IMR-90 (cell line): ENCODE data around the gene POLR2L. TPM values are rescaled to one million over a fixed set of nuclear protein-coding genes. Genes with fewer than 3 reads are reported as not detected.

Source experiments
- ATAC-seq: fragments of 200-7000 bp; cut with Tn5 transposase; 2 replicates; pipeline ENCODE4 v1.9.1; 2020; ENCODE audit warnings: low read depth, mild to moderate bottlenecking, moderate library complexity
- BruUV-seq: library from RNA; stranded (reverse); fragments of 400-500 nt; replicated peaks from 2 replicates; lab custom pipeline; 2021; lab: Mats Ljungman, UMichigan
- CTCF ChIA-PET: fragments of 300-600 bp; formaldehyde crosslinking; extraction: SDS; loops from one replicate; lab custom pipeline; 2021; ENCODE audit warnings: antibody characterized with exemption; lab: Yijun Ruan, JAX
- POLR2A ChIA-PET: fragments of 300-600 bp; sonication (Branson Sonifier 250); formaldehyde crosslinking; loops from one replicate; lab custom pipeline; 2022; ENCODE audit warnings: antibody characterized with exemption; ENCODE audit not compliant: unreplicated experiment; lab: Charles Lee
- DNase-seq: peaks from one replicate; pipeline ENCODE4 v3.0.0; 2013
- H2AFZ ChIP-seq: replicated peaks from 2 replicates; pipeline ENCODE3; 2013; ENCODE audit warnings: low read length, mild to moderate bottlenecking; ENCODE audit not compliant: poor library complexity
- H2AK5ac ChIP-seq: 2 replicates; pipeline ENCODE4 v1.6.1; 2013; ENCODE audit warnings: low read depth, low read length, inconsistent platforms
- H2AK9ac ChIP-seq: replicated peaks from 2 replicates; pipeline ENCODE3; 2013; ENCODE audit warnings: mild to moderate bottlenecking, low read depth, low read length, moderate library complexity; ENCODE audit not compliant: poor library complexity
- H2BK120ac ChIP-seq: 2 replicates; pipeline ENCODE4 v1.6.1; 2013; ENCODE audit warnings: low read depth, low read length, inconsistent platforms
- H2BK15ac ChIP-seq: 3 replicates; pipeline ENCODE4 v1.6.1; 2013; ENCODE audit warnings: low read depth, low read length, inconsistent platforms
- H2BK20ac ChIP-seq: 2 replicates; pipeline ENCODE4 v1.6.1; 2013; ENCODE audit warnings: low read depth, mild to moderate bottlenecking, inconsistent platforms, low read length, moderate library complexity
- H2BK5ac ChIP-seq: 2 replicates; pipeline ENCODE4 v1.6.1; 2013; ENCODE audit warnings: mild to moderate bottlenecking, low read depth, low read length, inconsistent platforms; ENCODE audit not compliant: poor library complexity, severe bottlenecking
- H3K14ac ChIP-seq: replicated peaks from 2 replicates; pipeline ENCODE4 v1.6.1; 2013; ENCODE audit warnings: low read depth, low read length, inconsistent platforms
- H3K18ac ChIP-seq: 2 replicates; pipeline ENCODE4 v1.6.1; 2013; ENCODE audit warnings: low read depth, low read length, control low read depth
- H3K23ac ChIP-seq: 2 replicates; pipeline ENCODE4 v1.6.1; 2013; ENCODE audit warnings: low read depth, low read length, inconsistent platforms
- H3K27ac ChIP-seq: 2 replicates; pipeline ENCODE4 v1.5.1; 2013; ENCODE audit warnings: mild to moderate bottlenecking, control low read depth, low read length; ENCODE audit not compliant: insufficient read depth
- H3K27me3 ChIP-seq: 2 replicates; pipeline ENCODE4 v1.6.1; 2013; ENCODE audit warnings: low read length; ENCODE audit not compliant: control insufficient read depth, insufficient read depth
- H3K36me3 ChIP-seq: 2 replicates; pipeline ENCODE4 v1.6.1; 2013; ENCODE audit warnings: low read length, mixed read lengths; ENCODE audit not compliant: control insufficient read depth, insufficient read depth
- H3K4ac ChIP-seq: 2 replicates; pipeline ENCODE4 v1.6.1; 2013; ENCODE audit warnings: low read depth, low read length, inconsistent platforms
- H3K4me1 ChIP-seq: 2 replicates; pipeline ENCODE4 v1.6.1; 2013; ENCODE audit warnings: low read length, mixed read lengths; ENCODE audit not compliant: control insufficient read depth, insufficient read depth
- H3K4me2 ChIP-seq: 2 replicates; pipeline ENCODE4 v1.6.1; 2013; ENCODE audit warnings: low read depth, mild to moderate bottlenecking, control low read depth, low read length, moderate library complexity
- H3K4me3 ChIP-seq: 2 replicates; pipeline ENCODE4 v1.5.1; 2013; ENCODE audit warnings: low read depth, mild to moderate bottlenecking, control low read depth, low read length, moderate library complexity; ENCODE audit not compliant: insufficient read depth
- H3K56ac ChIP-seq: 2 replicates; pipeline ENCODE4 v1.6.1; 2013; ENCODE audit warnings: low read length, inconsistent platforms; ENCODE audit not compliant: insufficient read depth; ENCODE audit errors: extremely low read depth
- H3K79me1 ChIP-seq, 2 experiments: 2 replicates each; pipeline ENCODE4 v1.6.1; 2013; ENCODE audit warnings: low read length in 2 of 2, inconsistent platforms in 1 of 2, low read depth in 1 of 2
- H3K9ac ChIP-seq: 2 replicates; pipeline ENCODE4 v1.6.1; 2013; ENCODE audit warnings: low read depth, low read length, control low read depth
- H3K9me1 ChIP-seq: 2 replicates; pipeline ENCODE4 v1.6.1; 2013; ENCODE audit warnings: low read length, inconsistent platforms; ENCODE audit not compliant: insufficient read depth
- H3K9me3 ChIP-seq: 2 replicates; pipeline ENCODE4 v1.6.1; 2013; ENCODE audit warnings: low read length; ENCODE audit not compliant: control insufficient read depth, insufficient read depth
- H4K20me1 ChIP-seq: 2 replicates; pipeline ENCODE4 v1.6.1; 2013; ENCODE audit warnings: low read length, inconsistent platforms; ENCODE audit not compliant: insufficient read depth
- H4K5ac ChIP-seq: 2 replicates; pipeline ENCODE4 v1.6.1; 2013; ENCODE audit warnings: mild to moderate bottlenecking, low read depth, low read length, control low read depth
- H4K8ac ChIP-seq, 2 experiments: 2 replicates each; pipeline ENCODE4 v1.6.1; 2013; ENCODE audit warnings: low read depth in 2 of 2, low read length in 2 of 2, control low read depth in 1 of 2, inconsistent platforms in 1 of 2
- H4K91ac ChIP-seq: 2 replicates; pipeline ENCODE4 v1.6.1; 2013; ENCODE audit warnings: low read depth, low read length, inconsistent platforms; ENCODE audit not compliant: insufficient read depth
- CHD1 ChIP-seq: IDR thresholded peaks from 2 replicates; pipeline ENCODE4 v1.6.1; 2012; ENCODE audit warnings: low read depth, low read length, improper control_type of control experiment
- CTCF ChIP-seq: conservative IDR thresholded peaks from 2 replicates; pipeline ENCODE4 v1.5.1; 2012; ENCODE audit warnings: mild to moderate bottlenecking, low read depth, low read length, improper control_type of control experiment
- MAZ ChIP-seq: IDR thresholded peaks from 2 replicates; pipeline ENCODE4 v1.6.1; 2012; ENCODE audit warnings: low read depth, mild to moderate bottlenecking, low read length, improper control_type of control experiment, moderate library complexity, borderline replicate concordance
- NFE2L2 ChIP-seq: fragments of 150-350 bp; IDR thresholded peaks from 2 replicates; pipeline ENCODE4 v1.6.1; 2016; ENCODE audit warnings: low read depth, mild to moderate bottlenecking, low read length
- RCOR1 ChIP-seq: IDR thresholded peaks from 2 replicates; pipeline ENCODE4 v1.6.1; 2012; ENCODE audit warnings: mild to moderate bottlenecking, low read length, improper control_type of control experiment; ENCODE audit not compliant: insufficient replicate concordance
- SMC3 ChIP-seq: fragments of 150-350 bp; IDR thresholded peaks from 2 replicates; pipeline ENCODE4 v1.6.1; 2016; ENCODE audit warnings: low read depth, mild to moderate bottlenecking, antibody characterized with exemption, low read length, moderate library complexity
- USF2 ChIP-seq: fragments of 150-350 bp; IDR thresholded peaks from 2 replicates; pipeline ENCODE4 v1.6.1; 2017; ENCODE audit warnings: mild to moderate bottlenecking, antibody characterized with exemption, low read length, low read depth
- WGBS, 2 experiments: methylation state at CpG; one replicate each; pipeline versions ENCODE4 v1.1.5 to v1.1.7; 2013; ENCODE audit warnings: missing lambda C conversion rate in 2 of 2; ENCODE audit not compliant: insufficient read length in 1 of 2; ENCODE audit errors: extremely low coverage in 2 of 2; 5-methylcytosine and 5-hydroxymethylcytosine counted together
- dilution Hi-C: fragments of 300-500 bp; cut with HindIII; formaldehyde crosslinking; loops from one replicate; pipeline ENCODE4 v1.14.3; 2018; ENCODE audit warnings: low sequenced_read_pairs; ENCODE audit not compliant: unreplicated experiment
- in situ Hi-C: fragments of 300-500 bp; cut with MboI; formaldehyde crosslinking; loops from 3 replicates; pipeline ENCODE4 v1.14.3; 2019; ENCODE audit warnings: low sequenced_read_pairs, inconsistent platforms, mixed read lengths
- intact Hi-C: fragments of 100-400 bp; cut with micrococcal nuclease; formaldehyde crosslinking; loops from 2 replicates; pipeline ENCODE4 v1.10.0; 2022
- polyA plus RNA-seq, 3 experiments: library from polyadenylated mRNA; depleted of rRNA; stranded (reverse); fragments of >200 nt; gene quantifications; 2 replicates each; pipeline ENCODE4 v1.2.3, GENCODE V29; 2012; ENCODE audit warnings: low replicate concordance in 1 of 3
- total RNA-seq: library from RNA; depleted of rRNA; stranded (reverse); fragments of >200 nt; gene quantifications from 2 replicates; pipeline ENCODE4 v1.2.3, GENCODE V29; 2012

The POLR2L gene
- total and polyA plus RNA-seq, 2 of the 4 experiments (the other 2 are of a cell fraction) = 44.4 to 416 TPM

GRCh38 chr11:792535-792821 is 49.9 kb downstream of the POLR2L start:
- CTCF ChIA-PET = no interaction called here
- Histone ChIP-seq H3K79me1 (peaks cover 0 to 27% of the 10 kb centered on the region in 2 experiments; a peak in 3 of 4 replicates), H4K91ac (no peak overlapping the region), H3K36me3 (peaks cover 23% of the 10 kb centered on the region; the same call in 1 of the 2 replicates), H3K23ac (no peak overlapping the region), H2AK9ac (no peak overlapping the region), H3K9ac (no peak overlapping the region), H3K4me1 (peaks cover 14% of the 10 kb centered on the region), H4K8ac (no peak overlapping the region), H3K9me3 (no peaks in the 10 kb centered on the region), H2BK20ac (no peak overlapping the region), H2BK120ac (no peak overlapping the region), H2BK5ac (no peak overlapping the region), H2AFZ (no peak overlapping the region), H3K56ac (no peak overlapping the region), H3K27ac (no peak overlapping the region), H3K4me2 (no peak overlapping the region), H3K4me3 (no peak overlapping the region), H3K14ac (no peak overlapping the region), H2AK5ac (no peak overlapping the region), H3K18ac (no peak overlapping the region), H2BK15ac (no peak overlapping the region), H4K5ac (no peak overlapping the region), H4K20me1 (peaks cover 13% of the 10 kb centered on the region), H3K9me1 (peaks cover 6% of the 10 kb centered on the region; the same call in 1 of the 2 replicates), H3K27me3 (no peaks in the 10 kb centered on the region), H3K4ac (no peak overlapping the region)
- BruUV-seq = no TSS peak
- intact Hi-C loops = no loop called here
- in situ Hi-C loops = no loop called here
- POLR2A ChIA-PET = interaction anchor here (0.6 kb wide), 1 partner anchor 89 kb away, joined by 3 read pairs; no protein-coding TSS in a partner anchor
- 95% methylated on average over 11 of the region's 15 CpGs; no CpG with 5 or more reads in 1 of the 2 experiments for WGBS, 2 experiments
- DNase-seq = no peak
- dilution Hi-C loops = no loop called here
- no peak for ATAC-seq
- TF ChIP-seq CTCF (no peak), USF2 (no peak), NFE2L2 (no peak), RCOR1 (no peak), MAZ (no peak), CHD1 (no peak), SMC3 (no peak)
